ENCODE results near the gene DPF1. TPM values are rescaled to one million over a fixed set of nuclear protein-coding genes. Genes with fewer than 3 reads are reported as not detected.
"Not testable (repeated sequence)": the region's sequence is repeated elsewhere in the genome, so short reads cannot be mapped to it uniquely, and the experiment has no call there.

Gene DPF1
- total RNA-seq, 2 experiments from 2014 or later = not detected

GRCh38 chr19:38263689-38264485, 39.9 kb upstream of the DPF1 start:
- no peaks in the 10 kb centered on the region for H3K36me3 ChIP-seq (ENCODE audit: insufficient read depth, low read length)
- peak overlapping the region; percentile 23 to 29 for H3K27ac ChIP-seq (ENCODE audit: low read depth in 1 of 2, low read length in 2 of 2)
- no peaks in the 10 kb centered on the region for H3K9me3 ChIP-seq (ENCODE audit: control insufficient read depth in 1 of 2, insufficient read depth in 1 of 2, low read length in 2 of 2)
- Mint-ChIP-seq H3K9me3 (no peaks in the 10 kb centered on the region), H3K27me3 (peaks cover 5% of the 10 kb centered on the region), H3K27ac (peak overlapping the region; percentile 52), H3K4me3 (peak overlapping the region; percentile 83), H3K4me1 (ENCODE audit: low read depth) (peaks cover 31% of the 10 kb centered on the region), H3K36me3 (ENCODE audit: low read depth) (no peaks in the 10 kb centered on the region)
- peaks cover 24% of the 10 kb centered on the region for H3K4me1 ChIP-seq (ENCODE audit: insufficient read depth, low read length)
- intact Hi-C loops (cut with DNase I, micrococcal nuclease) = loop anchor here in 1 of 2 experiments (2.0 kb wide), 1 partner anchor 53 kb away; no protein-coding TSS in a partner anchor
- CTCF ChIA-PET = interaction anchor here (0.9 to 1.4 kb wide), 2 partner anchors 20 to 361 kb away, joined by 4 to 5 read pairs; no protein-coding TSS in a partner anchor
- peak in 13 of 14 experiments; percentile 63 to 92 (median 74) for DNase-seq
- POLR2A ChIA-PET = interaction anchor here (0.6 to 2.7 kb wide), 9 partner anchors 12 to 600 kb away, joined by 3 to 16 read pairs (median 3); partner anchors contain the start of genes CATSPERG, FAM98C, PSMD8 and SIPA1L3
- no peaks in the 10 kb centered on the region for H3K27me3 ChIP-seq (ENCODE audit: control insufficient read depth in 1 of 2, insufficient read depth in 2 of 2, low read length in 2 of 2)
- H3K4me3 ChIP-seq (ENCODE audit: low read length) = peak overlapping the region; percentile 68
- no peak for TF ChIP-seq CTCF (IDR thresholded peaks at IDR 0.05)
- peak; percentile 92 for ATAC-seq (ENCODE audit: poor library complexity)

- Mint-ChIP-seq H3K27me3 (peaks cover 12% of the 10 kb centered on the region), H3K4me3 (peak overlapping the region; percentile 63), H3K4me1 (ENCODE audit: low read depth) (peaks cover 26% of the 10 kb centered on the region), H3K27ac (no peak overlapping the region), H3K36me3 (ENCODE audit: low read depth) (no peaks in the 10 kb centered on the region), H3K9me3 (no peaks in the 10 kb centered on the region)
- H3K27me3 ChIP-seq (ENCODE audit: control insufficient read depth in 1 of 2, insufficient read depth in 2 of 2, low read length in 2 of 2) = no peaks in the 10 kb centered on the region
- CTCF ChIA-PET = no interaction called here
- DNase-seq (no peak), ATAC-seq (ENCODE audit: poor library complexity) (no peak)
- POLR2A ChIA-PET = no interaction called here
- intact Hi-C loops (cut with DNase I, micrococcal nuclease) = no loop called here
- H3K36me3 ChIP-seq (ENCODE audit: insufficient read depth, low read length) = no peaks in the 10 kb centered on the region
- H3K4me1 ChIP-seq (ENCODE audit: insufficient read depth, low read length) = peaks cover 24% of the 10 kb centered on the region
- no peaks in the 10 kb centered on the region for H3K9me3 ChIP-seq (ENCODE audit: control insufficient read depth in 1 of 2, insufficient read depth in 1 of 2, low read length in 2 of 2)
- H3K27ac ChIP-seq (ENCODE audit: low read depth in 1 of 2, low read length in 2 of 2) = no peak overlapping the region
- H3K4me3 ChIP-seq (ENCODE audit: low read length) = no peak overlapping the region
- TF ChIP-seq CTCF (IDR thresholded peaks at IDR 0.05) = no peak
These were observed 38.7 kb upstream of the DPF1 start for GRCh38 chr19:38262585-38263268.

GRCh38 chr19:38261942-38262341, 37.9 kb upstream of the DPF1 start:
- H3K4me3 ChIP-seq (ENCODE audit: low read length); H3K4me3 Mint-ChIP-seq; intact Hi-C loops (cut with DNase I, micrococcal nuclease); POLR2A ChIA-PET; CTCF ChIA-PET; H3K27ac Mint-ChIP-seq; H3K9me3 ChIP-seq (ENCODE audit: control insufficient read depth in 1 of 2, insufficient read depth in 1 of 2, low read length in 2 of 2); H3K36me3 Mint-ChIP-seq (ENCODE audit: low read depth); ATAC-seq (ENCODE audit: poor library complexity); H3K27me3 ChIP-seq (ENCODE audit: control insufficient read depth in 1 of 2, insufficient read depth in 2 of 2, low read length in 2 of 2); H3K36me3 ChIP-seq (ENCODE audit: insufficient read depth, low read length); H3K27ac ChIP-seq (ENCODE audit: low read depth in 1 of 2, low read length in 2 of 2); H3K9me3 Mint-ChIP-seq; DNase-seq: not testable (repeated sequence)
- peaks cover 24% of the 10 kb centered on the region for H3K4me1 ChIP-seq (ENCODE audit: insufficient read depth, low read length)
- peaks cover 20% of the 10 kb centered on the region for H3K4me1 Mint-ChIP-seq (ENCODE audit: low read depth)
- H3K27me3 Mint-ChIP-seq = peaks cover 16% of the 10 kb centered on the region
